HG03558 (cell line): ENCODE data around the gene ILRUN.
"Not testable (repeated sequence)": the region's sequence is repeated elsewhere in the genome, so short reads cannot be mapped to it uniquely, and the experiment has no call there.

Source experiments
- ATAC-seq: cut with Tn5 transposase; IDR thresholded peaks from one replicate; pipeline ENCODE4 v1.9.1; 2021; ENCODE audit warnings: moderate number of reproducible peaks; ENCODE audit not compliant: unreplicated experiment; ENCODE audit errors: extremely low read depth

Gene ILRUN

GRCh38 chr6:34696739-34697543 lies at the start of gene ILRUN:
Gene ILRUN, minus strand, starts transcription at chr6:34696767. Its CDS starts 164 bp downstream, at chr6:34696603.
- ATAC-seq, result no peak

GRCh38 chr6:34745277-34746103 lies 48.9 kb upstream of the ILRUN start:
- no peak for ATAC-seq

GRCh38 chr6:34744294-34744647 lies 47.7 kb upstream of the ILRUN start:
- not testable (repeated sequence) for ATAC-seq

GRCh38 chr6:34743625-34744293 lies 47.2 kb upstream of the ILRUN start:
- ATAC-seq, result no peak

GRCh38 chr6:34742094-34742493 lies 45.5 kb upstream of the ILRUN start:
- ATAC-seq, result no peak

- no peak for ATAC-seq
Observed at GRCh38 chr6:34736823-34737222, 40.3 kb upstream of the ILRUN start.

GRCh38 chr6:34731393-34732060 lies 35.0 kb upstream of the ILRUN start:
- no peak for ATAC-seq

- ATAC-seq, result no peak
Observed at GRCh38 chr6:34729631-34730470, 33.3 kb upstream of the ILRUN start.

- no peak for ATAC-seq
Observed at GRCh38 chr6:34726055-34726454, 29.5 kb upstream of the ILRUN start.

GRCh38 chr6:34723203-34723602 lies 26.6 kb upstream of the ILRUN start:
- no peak for ATAC-seq

GRCh38 chr6:34722451-34722850 lies 25.9 kb upstream of the ILRUN start:
- no peak for ATAC-seq

GRCh38 chr6:34720160-34720559 lies 23.6 kb upstream of the ILRUN start:
- ATAC-seq, result not testable (repeated sequence)

GRCh38 chr6:34719646-34720045 lies 23.1 kb upstream of the ILRUN start:
- not testable (repeated sequence) for ATAC-seq

- ATAC-seq, result no peak
Observed at GRCh38 chr6:34718976-34719375, 22.4 kb upstream of the ILRUN start.

- ATAC-seq, result no peak
Observed at GRCh38 chr6:34717466-34717865, 20.9 kb upstream of the ILRUN start.

- ATAC-seq, result no peak
Observed at GRCh38 chr6:34714663-34715062, 18.1 kb upstream of the ILRUN start.

- ATAC-seq, result not testable (repeated sequence)
Observed at GRCh38 chr6:34712881-34713280, 16.3 kb upstream of the ILRUN start.

GRCh38 chr6:34709386-34709785 lies 12.8 kb upstream of the ILRUN start:
- ATAC-seq, result no peak

- no peak for ATAC-seq
Observed at GRCh38 chr6:34705241-34705640, 8.7 kb upstream of the ILRUN start.
